ENCODE data around the gene MEIS1. TPM values are rescaled to one million over a fixed set of nuclear protein-coding genes. Genes with fewer than 3 reads are reported as not detected.

Gene MEIS1
- total RNA-seq, 3 donors from 2014 or later = 23.2 to 196 (median 33.4) TPM

DNA sequence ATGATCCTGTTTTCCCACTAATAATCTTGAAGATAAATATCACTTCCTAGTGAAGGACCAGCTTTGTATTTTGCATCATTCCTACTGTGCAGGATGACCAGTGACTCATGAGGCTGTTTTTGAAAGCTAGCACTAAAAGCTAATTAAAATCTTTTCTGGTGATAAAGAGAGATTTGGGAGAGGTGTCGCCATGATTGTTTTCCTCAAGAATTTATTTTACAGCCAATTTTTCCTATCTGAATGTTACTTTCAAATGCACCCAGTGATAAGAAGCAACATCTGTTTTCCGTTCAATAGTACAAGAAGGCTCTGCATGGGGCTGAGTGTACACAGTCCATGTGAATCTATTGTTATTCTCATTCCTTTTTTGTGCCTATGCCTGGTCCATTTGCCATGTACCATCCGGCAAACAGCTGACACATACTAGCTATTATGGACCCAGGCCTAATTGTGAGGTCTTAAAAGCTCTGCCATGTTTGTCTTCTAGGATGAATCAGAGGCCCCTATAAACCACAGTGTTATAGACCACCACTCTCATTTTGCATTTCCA lies 28.4 kb downstream of the MEIS1 start:
- TF ChIP-seq, protein P1, sequence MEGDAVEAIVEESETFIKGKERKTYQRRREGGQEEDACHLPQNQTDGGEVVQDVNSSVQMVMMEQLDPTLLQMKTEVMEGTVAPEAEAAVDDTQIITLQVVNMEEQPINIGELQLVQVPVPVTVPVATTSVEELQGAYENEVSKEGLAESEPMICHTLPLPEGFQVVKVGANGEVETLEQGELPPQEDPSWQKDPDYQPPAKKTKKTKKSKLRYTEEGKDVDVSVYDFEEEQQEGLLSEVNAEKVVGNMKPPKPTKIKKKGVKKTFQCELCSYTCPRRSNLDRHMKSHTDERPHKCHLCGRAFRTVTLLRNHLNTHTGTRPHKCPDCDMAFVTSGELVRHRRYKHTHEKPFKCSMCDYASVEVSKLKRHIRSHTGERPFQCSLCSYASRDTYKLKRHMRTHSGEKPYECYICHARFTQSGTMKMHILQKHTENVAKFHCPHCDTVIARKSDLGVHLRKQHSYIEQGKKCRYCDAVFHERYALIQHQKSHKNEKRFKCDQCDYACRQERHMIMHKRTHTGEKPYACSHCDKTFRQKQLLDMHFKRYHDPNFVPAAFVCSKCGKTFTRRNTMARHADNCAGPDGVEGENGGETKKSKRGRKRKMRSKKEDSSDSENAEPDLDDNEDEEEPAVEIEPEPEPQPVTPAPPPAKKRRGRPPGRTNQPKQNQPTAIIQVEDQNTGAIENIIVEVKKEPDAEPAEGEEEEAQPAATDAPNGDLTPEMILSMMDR (IDR thresholded peaks at IDR 0.05) = no peak
- DNase-seq (no peak), ATAC-seq (no peak)
- Histone ChIP-seq H3K36me3 (ENCODE audit: low read depth) (no peaks in the 10 kb centered on the region), H3K9me3 (no peaks in the 10 kb centered on the region), H3K4me1 (ENCODE audit: low read depth) (no peaks in the 10 kb centered on the region), H3K4me3 (no peak overlapping the region)
- intact Hi-C loops (cut with DNase I, micrococcal nuclease) = no loop called here

DNA sequence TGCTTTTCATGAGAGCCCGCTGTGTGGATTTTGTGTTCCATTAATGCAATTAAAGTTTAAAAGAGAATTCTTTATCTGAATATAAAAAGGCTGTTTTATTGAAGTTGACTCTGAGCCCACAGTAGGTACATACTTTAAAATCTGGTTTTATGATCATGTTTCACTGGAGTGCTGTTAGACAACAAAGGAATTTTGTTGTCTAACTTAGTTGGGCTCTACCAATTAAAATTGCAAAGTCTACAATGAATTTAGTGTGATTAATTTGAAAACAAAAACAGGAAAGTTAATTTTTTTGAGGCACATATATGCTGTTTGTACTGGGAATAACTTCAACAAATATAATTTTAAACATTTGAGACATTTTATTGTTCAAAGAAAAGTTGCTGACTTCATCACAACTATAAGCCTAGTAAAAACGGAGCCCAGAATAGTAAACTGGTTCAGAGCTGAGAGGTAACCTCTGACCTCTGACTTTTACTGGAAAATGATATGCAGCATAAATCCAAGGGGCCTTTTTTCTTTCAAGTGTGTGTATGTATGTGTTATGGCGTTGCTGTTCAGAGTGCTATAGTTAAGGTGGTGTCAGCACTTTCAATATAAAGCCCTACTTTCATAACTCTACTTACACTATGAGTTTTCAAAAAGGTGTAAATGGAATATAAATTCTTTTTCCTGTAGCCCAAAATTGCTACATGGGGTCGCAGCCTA lies 30.2 kb downstream of the MEIS1 start:
- no peaks in the 10 kb centered on the region for H3K4me1 ChIP-seq (ENCODE audit: low read depth)
- H3K9me3 ChIP-seq = no peaks in the 10 kb centered on the region
- DNase-seq = no peak
- ATAC-seq = no peak
- H3K4me3 ChIP-seq = no peak overlapping the region
- intact Hi-C loops (cut with DNase I, micrococcal nuclease) = no loop called here
- H3K36me3 ChIP-seq (ENCODE audit: low read depth) = no peaks in the 10 kb centered on the region
- TF ChIP-seq, protein P1 (IDR thresholded peaks at IDR 0.05) = no peak

DNA sequence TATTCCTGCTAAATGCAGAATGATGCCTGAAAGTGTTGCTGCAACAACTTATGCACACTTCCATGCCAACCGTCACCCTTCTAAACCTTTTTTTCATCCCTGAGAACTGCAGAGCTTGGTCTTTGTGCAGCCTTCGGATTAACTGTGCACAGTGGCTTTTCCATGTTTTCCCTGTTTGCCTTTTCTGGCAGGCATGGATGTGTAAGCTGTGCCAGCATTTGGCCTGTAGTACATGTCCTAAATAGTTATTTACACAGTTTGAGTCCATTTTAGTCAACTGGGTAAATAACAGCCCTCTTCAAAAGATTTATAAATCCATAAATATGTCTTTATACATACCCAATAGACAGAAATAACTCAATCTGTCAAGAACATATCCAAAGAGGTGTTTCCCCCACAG lies 31.5 kb downstream of the MEIS1 start:
- no peak for ATAC-seq
- Histone ChIP-seq H3K9me3 (no peaks in the 10 kb centered on the region), H3K36me3 (ENCODE audit: low read depth) (no peaks in the 10 kb centered on the region), H3K4me3 (no peak overlapping the region), H3K4me1 (ENCODE audit: low read depth) (no peaks in the 10 kb centered on the region)
- no peak for DNase-seq
- intact Hi-C loops (cut with DNase I, micrococcal nuclease) = no loop called here
- TF ChIP-seq, protein P1 (IDR thresholded peaks at IDR 0.05) = no peak

DNA sequence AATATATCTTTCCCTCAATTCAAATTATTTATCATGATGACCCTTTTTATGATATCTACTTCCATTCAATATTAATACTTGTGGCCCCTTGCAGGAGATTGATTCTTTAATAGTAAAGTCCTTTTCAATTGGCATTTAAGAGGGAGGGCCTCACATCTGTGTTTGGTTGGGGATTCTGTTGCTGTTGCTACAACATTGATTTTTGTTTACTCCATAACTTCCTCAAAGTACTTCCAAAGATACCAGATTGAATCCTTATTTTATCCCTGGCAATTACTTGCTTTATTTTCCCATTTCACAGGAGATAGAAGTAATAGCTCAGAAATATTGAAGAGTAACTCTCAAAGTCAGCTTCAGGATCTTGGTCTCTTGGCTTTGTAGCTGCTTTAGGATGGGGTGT lies 32.8 kb downstream of the MEIS1 start:
- ATAC-seq = no peak
- Histone ChIP-seq H3K9me3 (no peaks in the 10 kb centered on the region), H3K4me3 (no peak overlapping the region), H3K4me1 (ENCODE audit: low read depth) (no peaks in the 10 kb centered on the region), H3K36me3 (ENCODE audit: low read depth) (no peaks in the 10 kb centered on the region)
- intact Hi-C loops (cut with DNase I, micrococcal nuclease) = no loop called here
- TF ChIP-seq, protein P1 (IDR thresholded peaks at IDR 0.05) = no peak
- DNase-seq = no peak

DNA sequence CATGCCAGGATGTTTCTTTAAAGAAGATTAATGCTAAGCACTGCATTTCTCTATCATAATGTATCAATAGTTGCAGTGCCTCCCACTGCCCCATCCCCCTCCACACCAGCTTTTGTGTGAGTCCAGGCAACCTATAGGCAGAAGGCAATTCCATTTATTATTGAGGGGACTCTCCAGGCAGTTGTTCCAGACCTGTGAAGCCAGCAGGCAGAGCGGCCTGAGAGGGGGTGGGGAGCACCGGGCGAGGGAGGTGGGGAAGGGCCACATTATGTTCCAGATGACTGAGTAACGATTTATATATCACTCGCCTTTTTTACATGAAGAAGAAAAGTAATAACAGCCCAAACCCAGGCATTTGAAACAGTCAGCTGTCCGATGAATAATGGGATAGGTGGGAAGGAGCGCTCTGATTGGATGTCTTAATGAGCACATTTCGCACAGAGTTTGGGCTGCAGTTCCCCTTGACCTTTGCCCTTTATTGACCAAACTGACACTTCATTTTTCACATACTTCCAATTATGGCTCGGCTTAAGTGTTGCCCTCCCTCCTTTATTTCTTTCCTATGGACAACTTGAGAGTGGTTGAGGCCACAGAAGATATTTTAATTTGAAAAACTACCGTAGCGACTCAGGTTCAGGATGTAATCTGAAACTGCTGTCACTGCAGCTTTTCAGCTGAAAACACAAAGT lies 34.4 kb downstream of the MEIS1 start:
- TF ChIP-seq, protein P1 (IDR thresholded peaks at IDR 0.05) = no peak
- Histone ChIP-seq H3K36me3 (ENCODE audit: low read depth) (no peaks in the 10 kb centered on the region), H3K4me3 (no peak overlapping the region), H3K4me1 (ENCODE audit: low read depth) (no peaks in the 10 kb centered on the region), H3K9me3 (no peaks in the 10 kb centered on the region)
- ATAC-seq (no peak), DNase-seq (no peak)
- intact Hi-C loops (cut with DNase I, micrococcal nuclease) = no loop called here
